OCI-LY3 (cell line): ENCODE measurements around the gene PLEKHG3.

ENCODE experiments used
- H2AFZ ChIP-seq: fragments of 200-600, 300-600 bp; shearing (Covaris generic); 2 replicates; pipeline ENCODE4 v1.6.0; 2014; ENCODE audit warnings: antibody characterized with exemption, low read depth, low read length
- H3K27ac ChIP-seq: fragments of 200-600, 300-600 bp; sonication (generic); 2 replicates; pipeline ENCODE4 v1.5.1; 2014; ENCODE audit warnings: mild to moderate bottlenecking, low read length, moderate library complexity, mixed read lengths
- H3K27me3 ChIP-seq: fragments of 200-600, 300-600 bp; sonication (generic); 2 replicates; pipeline ENCODE4 v1.6.1; 2014; ENCODE audit warnings: low read depth, low read length, mixed read lengths
- H3K36me3 ChIP-seq: fragments of 200-600, 300-600 bp; sonication (generic); replicated peaks from 2 replicates; pipeline ENCODE3; 2014; ENCODE audit warnings: low read depth, low read length, mixed read lengths
- H3K4me1 ChIP-seq: fragments of 300-600, 200-600 bp; sonication (generic); 2 replicates; pipeline ENCODE4 v1.6.1; 2014; ENCODE audit warnings: low read length, mixed read lengths
- H3K4me2 ChIP-seq: fragments of 200-600, 300-600 bp; sonication (generic); 2 replicates; pipeline ENCODE4 v1.6.1; 2014; ENCODE audit warnings: low read length, mixed read lengths
- H3K4me3 ChIP-seq: fragments of 300-600, 200-600 bp; sonication (generic); 2 replicates; pipeline ENCODE4 v1.5.1; 2014; ENCODE audit warnings: antibody characterized with exemption, mild to moderate bottlenecking, low read length, moderate library complexity
- H3K79me2 ChIP-seq: fragments of 300-600, 200-600 bp; shearing (Covaris generic); 2 replicates; pipeline ENCODE4 v1.6.1; 2014; ENCODE audit warnings: mild to moderate bottlenecking, low read length, mixed read lengths
- H3K9ac ChIP-seq: fragments of 300-600, 200-600 bp; shearing (Covaris generic); 2 replicates; pipeline ENCODE4 v1.6.0; 2014; ENCODE audit warnings: mild to moderate bottlenecking, low read length, moderate library complexity
- H3K9me3 ChIP-seq: fragments of 200-600, 300-600 bp; shearing (Covaris generic); 2 replicates; pipeline ENCODE4 v1.6.1; 2014; ENCODE audit warnings: low read length, mixed read lengths; ENCODE audit not compliant: insufficient read depth
- H4K20me1 ChIP-seq: fragments of 200-600, 300-600 bp; sonication (generic); 2 replicates; pipeline ENCODE4 v1.6.1; 2016; ENCODE audit warnings: low read length, mixed read lengths; ENCODE audit not compliant: insufficient read depth
- EZH2phosphoT487 ChIP-seq: fragments of 200-600 bp; shearing (Covaris generic); IDR thresholded peaks from 2 replicates; pipeline ENCODE4 v1.6.1; 2018; ENCODE audit warnings: antibody characterized with exemption, mixed run types, low read depth
- TF ChIP-seq, protein P1 (sequence below): fragments of 200-600, 300-600 bp; sonication (generic); IDR thresholded peaks from 2 replicates; pipeline ENCODE4 v1.5.1; 2014; ENCODE audit warnings: antibody characterized with exemption, low read length, low read depth

PLEKHG3 gene

DNA sequence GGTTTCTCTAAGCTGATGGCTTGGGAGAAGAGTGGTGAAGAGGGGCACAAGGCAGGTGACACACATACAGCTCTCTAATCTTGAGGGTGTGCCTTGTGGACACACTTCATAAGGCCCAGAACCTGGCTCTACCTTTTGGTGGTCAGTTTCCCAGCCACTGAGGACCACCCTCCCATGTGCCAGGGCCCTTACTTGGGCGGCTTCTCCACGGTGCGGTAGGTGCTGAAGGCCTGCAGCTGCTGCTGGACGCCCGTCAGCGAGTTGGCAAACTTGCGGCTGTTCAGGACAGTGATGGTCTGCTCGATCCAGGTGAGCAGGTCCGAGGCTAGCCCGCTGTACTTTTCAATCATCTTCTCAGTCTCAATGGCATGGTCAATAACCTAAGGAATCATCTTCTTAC lies 95.3 kb downstream of the PLEKHG3 start:
- H4K20me1 ChIP-seq = no peaks in the 10 kb centered on the region
- 0 out of 2 replicates have a peak, but pooled peaks cover 2% of the 10 kb centered on the region for H3K27me3 ChIP-seq
- TF ChIP-seq EZH2phosphoT487 = no peak
- TF ChIP-seq, protein P1, sequence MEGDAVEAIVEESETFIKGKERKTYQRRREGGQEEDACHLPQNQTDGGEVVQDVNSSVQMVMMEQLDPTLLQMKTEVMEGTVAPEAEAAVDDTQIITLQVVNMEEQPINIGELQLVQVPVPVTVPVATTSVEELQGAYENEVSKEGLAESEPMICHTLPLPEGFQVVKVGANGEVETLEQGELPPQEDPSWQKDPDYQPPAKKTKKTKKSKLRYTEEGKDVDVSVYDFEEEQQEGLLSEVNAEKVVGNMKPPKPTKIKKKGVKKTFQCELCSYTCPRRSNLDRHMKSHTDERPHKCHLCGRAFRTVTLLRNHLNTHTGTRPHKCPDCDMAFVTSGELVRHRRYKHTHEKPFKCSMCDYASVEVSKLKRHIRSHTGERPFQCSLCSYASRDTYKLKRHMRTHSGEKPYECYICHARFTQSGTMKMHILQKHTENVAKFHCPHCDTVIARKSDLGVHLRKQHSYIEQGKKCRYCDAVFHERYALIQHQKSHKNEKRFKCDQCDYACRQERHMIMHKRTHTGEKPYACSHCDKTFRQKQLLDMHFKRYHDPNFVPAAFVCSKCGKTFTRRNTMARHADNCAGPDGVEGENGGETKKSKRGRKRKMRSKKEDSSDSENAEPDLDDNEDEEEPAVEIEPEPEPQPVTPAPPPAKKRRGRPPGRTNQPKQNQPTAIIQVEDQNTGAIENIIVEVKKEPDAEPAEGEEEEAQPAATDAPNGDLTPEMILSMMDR = no peak
- no peak overlapping the region for H3K4me3 ChIP-seq
- H3K36me3 ChIP-seq = no peaks in the 10 kb centered on the region
- no peak overlapping the region for H3K27ac ChIP-seq
- H3K79me2 ChIP-seq = no peaks in the 10 kb centered on the region
- no peak overlapping the region for H2AFZ ChIP-seq
- H3K9me3 ChIP-seq = no peaks in the 10 kb centered on the region
- no peak overlapping the region for H3K4me2 ChIP-seq
- peaks cover 19% of the 10 kb centered on the region for H3K4me1 ChIP-seq
- no peak overlapping the region for H3K9ac ChIP-seq
